CD4-positive, alpha-beta memory T cell (primary cell): ENCODE measurements around the gene B3GALT6. TPM values are rescaled to one million over a fixed set of nuclear protein-coding genes. Genes with fewer than 3 reads are reported as not detected.

Experiments used
- CTCF ChIA-PET: fragments of 350-600 bp; sonication (Branson Sonifier 250); formaldehyde crosslinking; loops from one replicate; lab custom pipeline; 2021; ENCODE audit warnings: inconsistent platforms; ENCODE audit not compliant: partially characterized antibody; lab: Charles Lee
- POLR2A ChIA-PET: fragments of 350-600 bp; sonication (Branson Sonifier 250); formaldehyde crosslinking; loops from one replicate; lab custom pipeline; 2021; ENCODE audit not compliant: partially characterized antibody; lab: Charles Lee
- DNase-seq, 5 donors: peaks; one replicate each; pipeline versions ENCODE4 v3.0.0 to v3.0.0-alpha.2; 2020 to 2022; ENCODE audit warnings: mixed read lengths in 1 of 5
- H3K27ac ChIP-seq: one replicate; pipeline ENCODE4 v1.7.0; 2013; ENCODE audit warnings: low read depth, low read length
- H3K27me3 ChIP-seq: 2 replicates; pipeline ENCODE4 v1.7.0; 2013; ENCODE audit warnings: mild to moderate bottlenecking, low read length, moderate library complexity; ENCODE audit not compliant: insufficient read depth
- H3K36me3 ChIP-seq: 2 replicates; pipeline ENCODE4 v1.7.0; 2013; ENCODE audit warnings: mild to moderate bottlenecking, low read length, moderate library complexity; ENCODE audit not compliant: insufficient read depth
- H3K4me1 ChIP-seq: 2 replicates; pipeline ENCODE4 v1.7.0; 2013; ENCODE audit warnings: mild to moderate bottlenecking, low read length, moderate library complexity; ENCODE audit not compliant: insufficient read depth
- H3K4me3 ChIP-seq, 2 donors: one replicate each; pipeline ENCODE4 v1.7.0; 2013; ENCODE audit warnings: low read length in 2 of 2, mild to moderate bottlenecking in 1 of 2
- H3K9me3 ChIP-seq, 2 donors: one replicate each; pipeline ENCODE4 v1.7.0; 2013; ENCODE audit warnings: low read length in 2 of 2, control low read depth in 1 of 2; ENCODE audit not compliant: control insufficient read depth in 1 of 2
- H3K27ac Mint-ChIP-seq, 7 donors: one replicate each; pipeline ENCODE4 v1.8.0; 2020 to 2021; ENCODE audit warnings: mixed read lengths in 7 of 7, mild to moderate bottlenecking in 6 of 7, inconsistent platforms in 3 of 7, moderate library complexity in 3 of 7
- H3K27me3 Mint-ChIP-seq, 2 donors: one replicate each; pipeline ENCODE4 v1.8.0; 2020 to 2021; ENCODE audit warnings: mixed read lengths in 2 of 2
- H3K36me3 Mint-ChIP-seq, 2 donors: one replicate each; pipeline ENCODE4 v1.8.0; 2020 to 2021; ENCODE audit warnings: mixed read lengths in 2 of 2, inconsistent platforms in 1 of 2, mild to moderate bottlenecking in 1 of 2
- H3K4me1 Mint-ChIP-seq, 4 donors: one replicate each; pipeline ENCODE4 v1.8.0; 2020 to 2021; ENCODE audit warnings: mixed read lengths in 4 of 4, mild to moderate bottlenecking in 1 of 4
- H3K4me3 Mint-ChIP-seq, 8 donors: one replicate each; pipeline ENCODE4 v1.8.0; 2020 to 2021; ENCODE audit warnings: mixed read lengths in 8 of 8, mild to moderate bottlenecking in 7 of 8, moderate library complexity in 6 of 8, inconsistent platforms in 3 of 8
- H3K9me3 Mint-ChIP-seq, 8 donors: one replicate each; pipeline ENCODE4 v1.8.0; 2020 to 2021; ENCODE audit warnings: mixed read lengths in 8 of 8, mild to moderate bottlenecking in 5 of 8, inconsistent platforms in 3 of 8, moderate library complexity in 1 of 8
- intact Hi-C: fragments of 100-400 bp; cut with micrococcal nuclease; formaldehyde crosslinking; loops from one replicate; pipeline ENCODE4 v1.15.1; 2023
- polyA plus RNA-seq, 2 donors: library from polyadenylated mRNA; unstranded; fragments of 300-500 nt; fragmentation: Illumina TruSeq; gene quantifications; one replicate each; pipeline ENCODE4 v1.2.3, GENCODE V29; 2021
- total RNA-seq, 2 experiments: library from RNA; stranded (reverse); gene quantifications; one replicate each; pipeline ENCODE4 v1.2.3, GENCODE V29; 2021

The B3GALT6 gene
- total and polyA plus RNA-seq, 4 experiments from 2014 or later: 5.4 to 23.7 (median 18.7) TPM

GRCh38 chr1:1232796-1233566 is 944 bp downstream of the B3GALT6 start:
- H3K4me3 Mint-ChIP-seq: peak overlapping the region; percentile 65 to 85 (median 78)
- ChIA-PET POLR2A (interaction anchor here (1.1 to 2.4 kb wide), 5 partner anchors 16 to 166 kb away, joined by 3 to 19 read pairs (median 3); partner anchors contain the start of genes CCNL2 and TNFRSF18), CTCF (no interaction called here)
- peak overlapping the region; percentile 47 to 88 (median 71) for H3K27ac Mint-ChIP-seq
- no peaks in the 10 kb centered on the region for H3K27me3 ChIP-seq
- intact Hi-C loops: loop anchor here (1.0 to 5.0 kb wide), 3 partner anchors 40 to 96 kb away; partner anchors contain the start of genes PUSL1 and UBE2J2
- peaks cover 12% of the 10 kb centered on the region for H3K36me3 ChIP-seq
- no peak overlapping the region for H3K27ac ChIP-seq
- peaks cover 0 to 4% (median 0%) of the 10 kb centered on the region in 8 donors for H3K9me3 Mint-ChIP-seq
- peaks cover 39% of the 10 kb centered on the region for H3K4me1 ChIP-seq
- H3K4me1 Mint-ChIP-seq: peaks cover 15 to 49% (median 30%) of the 10 kb centered on the region in 4 donors
- no peaks in the 10 kb centered on the region for H3K9me3 ChIP-seq
- DNase-seq: no peak
- peaks cover 5 to 27% of the 10 kb centered on the region in 2 donors for H3K36me3 Mint-ChIP-seq
- H3K4me3 ChIP-seq: no peak overlapping the region
- H3K27me3 Mint-ChIP-seq: no peaks in the 10 kb centered on the region

DNA sequence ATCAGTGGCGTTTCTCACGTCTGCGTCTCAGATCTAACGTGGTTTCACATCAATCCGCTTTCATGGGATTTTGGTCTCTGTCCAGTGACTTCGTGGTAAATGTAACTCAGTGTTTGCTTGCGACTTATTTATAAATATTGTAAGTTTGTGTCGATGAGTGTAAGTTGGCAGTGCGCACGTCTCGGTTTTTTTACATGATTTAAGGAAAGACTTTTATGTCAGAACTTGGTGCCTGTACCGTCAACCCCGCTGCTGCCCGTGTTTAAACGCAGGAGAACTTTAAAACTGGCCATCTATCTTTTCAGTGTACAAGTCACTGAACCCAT is 1.5 kb downstream of the B3GALT6 start:
- peaks cover 15 to 48% (median 30%) of the 10 kb centered on the region in 4 donors for H3K4me1 Mint-ChIP-seq
- no peak for DNase-seq
- POLR2A ChIA-PET: interaction anchor here (1.5 kb wide), 1 partner anchor 166 kb away, joined by 3 read pairs; the partner anchor contains the start of gene CCNL2
- peaks cover 0 to 4% (median 0%) of the 10 kb centered on the region in 8 donors for H3K9me3 Mint-ChIP-seq
- peaks cover 5 to 27% of the 10 kb centered on the region in 2 donors for H3K36me3 Mint-ChIP-seq
- peak overlapping the region; percentile 65 to 85 (median 78) for H3K4me3 Mint-ChIP-seq
- Histone ChIP-seq H3K27ac (no peak overlapping the region), H3K9me3 (no peaks in the 10 kb centered on the region), H3K36me3 (peaks cover 7% of the 10 kb centered on the region), H3K4me1 (peaks cover 39% of the 10 kb centered on the region), H3K4me3 (no peak overlapping the region), H3K27me3 (no peaks in the 10 kb centered on the region)
- H3K27me3 Mint-ChIP-seq: no peaks in the 10 kb centered on the region
- peak overlapping the region in 6 of 7 donors; percentile 47 to 88 (median 74) for H3K27ac Mint-ChIP-seq
- CTCF ChIA-PET: interaction anchor here (1.0 kb wide), 1 partner anchor 111 kb away, joined by 3 read pairs; no protein-coding TSS in a partner anchor
- intact Hi-C loops: loop anchor here (5.0 kb wide), 1 partner anchor 96 kb away; no protein-coding TSS in a partner anchor

GRCh38 chr1:1234180-1234808 is 2.3 kb downstream of the B3GALT6 start:
- peak overlapping the region in 5 of 7 donors; percentile 18 to 60 (median 37) for H3K27ac Mint-ChIP-seq
- H3K36me3 Mint-ChIP-seq: peaks cover 5 to 21% of the 10 kb centered on the region in 2 donors
- DNase-seq: no peak
- intact Hi-C loops: loop anchor here (5.0 kb wide), 1 partner anchor 97 kb away; no protein-coding TSS in a partner anchor
- peaks cover 38% of the 10 kb centered on the region for H3K4me1 ChIP-seq
- POLR2A ChIA-PET: no interaction called here
- no peaks in the 10 kb centered on the region for H3K27me3 ChIP-seq
- H3K4me3 Mint-ChIP-seq: peak overlapping the region; percentile 34 to 85 (median 75)
- H3K4me1 Mint-ChIP-seq: peaks cover 15 to 40% (median 28%) of the 10 kb centered on the region in 4 donors
- CTCF ChIA-PET: interaction anchor here (1.0 kb wide), 1 partner anchor 112 kb away, joined by 3 read pairs; no protein-coding TSS in a partner anchor
- no peaks in the 10 kb centered on the region for H3K27me3 Mint-ChIP-seq
- peaks cover 0 to 4% (median 0%) of the 10 kb centered on the region in 8 donors for H3K9me3 Mint-ChIP-seq
- H3K36me3 ChIP-seq: no peaks in the 10 kb centered on the region
- H3K27ac ChIP-seq: no peak overlapping the region
- no peak overlapping the region for H3K4me3 ChIP-seq
- no peaks in the 10 kb centered on the region for H3K9me3 ChIP-seq

- Mint-ChIP-seq H3K4me3 (peak overlapping the region in 2 of 8 donors; percentile 43 to 70), H3K27me3 (no peaks in the 10 kb centered on the region), H3K4me1 (peaks cover 10 to 31% (median 21%) of the 10 kb centered on the region in 4 donors), H3K36me3 (peaks cover 0 to 15% of the 10 kb centered on the region in 2 donors), H3K27ac (peak overlapping the region in 1 of 7 donors; percentile 55), H3K9me3 (peaks cover 0 to 4% (median 0%) of the 10 kb centered on the region in 8 donors)
- ChIA-PET POLR2A (no interaction called here), CTCF (no interaction called here)
- H3K4me3 ChIP-seq: no peak overlapping the region
- no peak for DNase-seq
- intact Hi-C loops: no loop called here
- peaks cover 29% of the 10 kb centered on the region for H3K4me1 ChIP-seq
- H3K36me3 ChIP-seq: no peaks in the 10 kb centered on the region
- H3K9me3 ChIP-seq: no peaks in the 10 kb centered on the region
- no peaks in the 10 kb centered on the region for H3K27me3 ChIP-seq
- no peak overlapping the region for H3K27ac ChIP-seq
Measured at GRCh38 chr1:1235016-1235744, 3.1 kb downstream of the B3GALT6 start.

DNA sequence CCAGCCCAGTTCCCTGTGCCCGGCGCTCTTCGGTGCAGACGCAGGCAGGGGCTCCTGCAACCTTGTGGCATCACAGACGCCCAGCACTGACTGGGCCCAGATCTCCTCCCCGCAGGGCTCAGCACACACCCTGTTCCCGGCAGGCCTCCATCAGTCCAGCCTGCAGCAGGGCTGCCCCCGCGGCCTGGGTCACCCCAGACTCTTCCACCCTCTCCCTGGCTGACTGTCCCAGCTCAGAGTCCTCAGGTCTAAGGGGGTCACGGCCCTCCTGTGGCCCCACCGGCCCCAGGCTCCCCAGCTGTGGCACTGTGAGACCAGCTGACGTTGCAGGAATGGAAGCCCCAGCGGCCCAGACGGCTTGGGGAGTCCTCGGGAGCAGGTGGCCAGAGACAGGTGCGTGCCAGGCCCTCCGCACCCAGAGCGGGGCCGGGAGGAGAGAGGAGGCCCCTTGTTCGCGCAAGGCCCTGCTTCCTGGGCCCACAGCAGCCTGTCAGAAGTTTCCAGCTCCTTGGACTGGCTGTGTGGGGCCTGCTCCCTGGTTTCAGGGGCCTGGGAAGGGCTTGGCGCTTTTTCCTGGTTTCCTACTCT is 4.2 kb downstream of the B3GALT6 start:
- Mint-ChIP-seq H3K9me3 (peaks cover 0 to 1% (median 0%) of the 10 kb centered on the region in 8 donors), H3K4me3 (no peak overlapping the region), H3K36me3 (peaks cover 0 to 7% of the 10 kb centered on the region in 2 donors), H3K27me3 (no peaks in the 10 kb centered on the region), H3K4me1 (peaks cover 4 to 21% (median 14%) of the 10 kb centered on the region in 4 donors), H3K27ac (no peak overlapping the region)
- intact Hi-C loops: no loop called here
- Histone ChIP-seq H3K4me1 (peaks cover 19% of the 10 kb centered on the region), H3K27ac (no peak overlapping the region), H3K27me3 (no peaks in the 10 kb centered on the region), H3K4me3 (no peak overlapping the region), H3K9me3 (no peaks in the 10 kb centered on the region), H3K36me3 (no peaks in the 10 kb centered on the region)
- DNase-seq: no peak
- ChIA-PET POLR2A (no interaction called here), CTCF (no interaction called here)

- H3K27ac Mint-ChIP-seq: no peak overlapping the region
- POLR2A ChIA-PET: interaction anchor here (0.6 to 0.7 kb wide), 2 partner anchors 9 to 119 kb away, joined by 3 read pairs; no protein-coding TSS in a partner anchor
- H3K4me3 Mint-ChIP-seq: no peak overlapping the region
- no peak overlapping the region for H3K27ac ChIP-seq
- CTCF ChIA-PET: interaction anchor here (1.8 kb wide), 1 partner anchor 115 kb away, joined by 5 read pairs; no protein-coding TSS in a partner anchor
- H3K36me3 Mint-ChIP-seq: peaks cover 0 to 6% of the 10 kb centered on the region in 2 donors
- no peaks in the 10 kb centered on the region for H3K9me3 Mint-ChIP-seq
- H3K9me3 ChIP-seq: no peaks in the 10 kb centered on the region
- H3K27me3 ChIP-seq: no peaks in the 10 kb centered on the region
- no peak overlapping the region for H3K4me3 ChIP-seq
- peaks cover 19% of the 10 kb centered on the region for H3K4me1 ChIP-seq
- peaks cover 4 to 21% (median 14%) of the 10 kb centered on the region in 4 donors for H3K4me1 Mint-ChIP-seq
- no peak for DNase-seq
- no peaks in the 10 kb centered on the region for H3K36me3 ChIP-seq
- no peaks in the 10 kb centered on the region for H3K27me3 Mint-ChIP-seq
- intact Hi-C loops: no loop called here
Measured at GRCh38 chr1:1236945-1237873, 5.2 kb downstream of the B3GALT6 start.
